ENCODE data around the gene PSMD7. TPM values are rescaled to one million over a fixed set of nuclear protein-coding genes. Genes with fewer than 3 reads are reported as not detected.

The PSMD7 gene
- total RNA-seq, 2 donors from 2014 or later, result 128 to 137 TPM

DNA sequence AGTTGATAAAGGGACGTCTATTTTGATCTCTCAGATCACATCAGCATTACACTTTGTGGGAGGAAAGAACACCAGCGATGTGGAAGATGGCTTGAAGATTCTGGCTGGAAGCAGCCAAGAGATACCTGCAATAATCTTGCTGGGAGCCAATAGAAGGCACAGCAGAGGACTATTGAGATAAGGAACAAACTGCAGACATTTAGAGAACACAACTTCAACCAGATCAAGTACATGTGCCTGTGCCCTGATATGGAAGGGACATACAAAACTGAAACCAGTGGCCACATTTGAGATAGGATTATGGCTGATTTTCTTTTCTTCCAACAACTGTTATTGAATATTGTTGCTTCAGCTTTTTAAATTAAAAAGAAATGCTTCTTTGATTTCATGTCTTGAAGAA is 18.6 kb upstream of the PSMD7 start:
- Mint-ChIP-seq H3K4me1 (peaks cover 14% of the 10 kb centered on the region), H3K27me3 (ENCODE audit: insufficient read depth) (peaks cover 7% of the 10 kb centered on the region), H3K36me3 (ENCODE audit: low read depth) (peaks cover 6% of the 10 kb centered on the region), H3K27ac (no peak overlapping the region), H3K9me3 (peaks cover 9% of the 10 kb centered on the region), H3K4me3 (no peak overlapping the region)
- Histone ChIP-seq H3K4me1 (ENCODE audit: control insufficient read depth, insufficient read depth, low read length) (peaks cover 5% of the 10 kb centered on the region), H3K36me3 (ENCODE audit: control insufficient read depth, insufficient read depth, low read length) (no peaks in the 10 kb centered on the region), H3K27me3 (ENCODE audit: control insufficient read depth, insufficient read depth, low read length, poor library complexity, severe bottlenecking) (no peaks in the 10 kb centered on the region), H3K27ac (ENCODE audit: low read depth, low read length) (no peak overlapping the region), H3K9me3 (ENCODE audit: control insufficient read depth, low read length) (peaks cover 6% of the 10 kb centered on the region), H3K4me3 (ENCODE audit: low read length) (no peak overlapping the region), H3K9ac (ENCODE audit: extremely low read depth, low read length, poor library complexity, severe bottlenecking) (no peak overlapping the region)
- DNase-seq, result no peak
- WGBS, 2 experiments (ENCODE audit: insufficient coverage in 1 of 2, insufficient read length in 1 of 2), result 76% methylated on average over 2 of the region's 2 CpGs; no CpG with 5 or more reads in 1 of the 2 experiments
- TF ChIP-seq, protein P1, sequence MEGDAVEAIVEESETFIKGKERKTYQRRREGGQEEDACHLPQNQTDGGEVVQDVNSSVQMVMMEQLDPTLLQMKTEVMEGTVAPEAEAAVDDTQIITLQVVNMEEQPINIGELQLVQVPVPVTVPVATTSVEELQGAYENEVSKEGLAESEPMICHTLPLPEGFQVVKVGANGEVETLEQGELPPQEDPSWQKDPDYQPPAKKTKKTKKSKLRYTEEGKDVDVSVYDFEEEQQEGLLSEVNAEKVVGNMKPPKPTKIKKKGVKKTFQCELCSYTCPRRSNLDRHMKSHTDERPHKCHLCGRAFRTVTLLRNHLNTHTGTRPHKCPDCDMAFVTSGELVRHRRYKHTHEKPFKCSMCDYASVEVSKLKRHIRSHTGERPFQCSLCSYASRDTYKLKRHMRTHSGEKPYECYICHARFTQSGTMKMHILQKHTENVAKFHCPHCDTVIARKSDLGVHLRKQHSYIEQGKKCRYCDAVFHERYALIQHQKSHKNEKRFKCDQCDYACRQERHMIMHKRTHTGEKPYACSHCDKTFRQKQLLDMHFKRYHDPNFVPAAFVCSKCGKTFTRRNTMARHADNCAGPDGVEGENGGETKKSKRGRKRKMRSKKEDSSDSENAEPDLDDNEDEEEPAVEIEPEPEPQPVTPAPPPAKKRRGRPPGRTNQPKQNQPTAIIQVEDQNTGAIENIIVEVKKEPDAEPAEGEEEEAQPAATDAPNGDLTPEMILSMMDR (conservative IDR thresholded peaks at IDR 0.05), result no peak

DNA sequence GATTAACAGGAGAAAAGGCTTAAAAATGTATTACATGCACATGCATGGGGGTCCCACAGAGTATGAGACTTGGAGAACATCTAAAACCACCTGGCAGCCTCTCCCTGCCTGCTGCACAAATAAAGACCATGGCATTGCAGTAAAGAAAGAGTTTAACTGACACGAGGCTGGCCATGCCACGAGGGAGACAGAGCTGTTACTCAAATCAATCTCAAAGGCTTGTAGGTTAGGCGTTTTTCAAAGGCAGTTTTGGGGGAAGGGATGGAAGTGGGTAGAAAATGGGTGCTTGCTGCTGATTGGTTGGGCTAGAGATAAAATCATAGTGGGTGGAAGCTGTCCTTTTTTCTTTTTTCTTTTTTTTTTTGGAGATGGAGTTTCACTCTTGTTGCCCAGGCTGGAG is 17.3 kb upstream of the PSMD7 start:
- H3K36me3 ChIP-seq (ENCODE audit: control insufficient read depth, insufficient read depth, low read length), result no peaks in the 10 kb centered on the region
- 94% methylated on average over 3 of the region's 3 CpGs; no CpG with 5 or more reads in 1 of the 2 experiments for WGBS, 2 experiments (ENCODE audit: insufficient coverage in 1 of 2, insufficient read length in 1 of 2)
- H3K27ac Mint-ChIP-seq, result no peak overlapping the region

DNA sequence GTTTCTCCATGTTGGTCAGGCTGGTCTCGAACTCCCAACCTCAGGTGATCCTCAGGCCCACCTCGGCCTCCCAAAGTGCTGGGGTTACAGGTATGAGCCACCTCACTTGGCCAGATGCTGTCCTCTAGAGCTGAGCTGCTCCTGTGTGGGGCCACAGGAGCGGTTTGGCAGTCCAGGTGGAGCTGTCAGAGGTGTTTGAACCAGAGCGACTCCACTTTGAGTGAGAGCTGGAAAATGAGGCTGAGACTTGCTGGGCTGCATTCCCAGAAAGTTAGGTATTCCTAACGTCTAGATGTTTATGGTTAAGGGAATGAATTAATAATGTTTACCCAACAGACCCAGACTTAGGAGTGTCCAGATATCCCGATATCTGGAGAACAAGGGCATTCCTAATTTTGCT is 16.8 kb upstream of the PSMD7 start:
- WGBS, 2 experiments (ENCODE audit: insufficient coverage in 1 of 2, insufficient read length in 1 of 2), result 89 to 94% methylated on average over 3 to 5 of the region's 6 CpGs
- TF ChIP-seq, protein P1 (conservative IDR thresholded peaks at IDR 0.05), result no peak

More for the DNA sequence above, 17.3 kb upstream of the PSMD7 start:
- Histone ChIP-seq H3K9ac (ENCODE audit: extremely low read depth, low read length, poor library complexity, severe bottlenecking) (no peak overlapping the region), H3K27me3 (ENCODE audit: control insufficient read depth, insufficient read depth, low read length, poor library complexity, severe bottlenecking) (no peaks in the 10 kb centered on the region), H3K27ac (ENCODE audit: low read depth, low read length) (no peak overlapping the region), H3K4me3 (ENCODE audit: low read length) (no peak overlapping the region), H3K9me3 (ENCODE audit: control insufficient read depth, low read length) (peaks cover 15% of the 10 kb centered on the region), H3K4me1 (ENCODE audit: control insufficient read depth, insufficient read depth, low read length) (peaks cover 5% of the 10 kb centered on the region)
- TF ChIP-seq, protein P1 (conservative IDR thresholded peaks at IDR 0.05), result no peak
- no peak for DNase-seq
- Mint-ChIP-seq H3K4me3 (no peak overlapping the region), H3K36me3 (ENCODE audit: low read depth) (peaks cover 6% of the 10 kb centered on the region), H3K27me3 (ENCODE audit: insufficient read depth) (peaks cover 7% of the 10 kb centered on the region), H3K4me1 (peaks cover 16% of the 10 kb centered on the region), H3K9me3 (peaks cover 13% of the 10 kb centered on the region)

More for the DNA sequence above, 16.8 kb upstream of the PSMD7 start:
- Mint-ChIP-seq H3K9me3 (peaks cover 15% of the 10 kb centered on the region), H3K36me3 (ENCODE audit: low read depth) (peaks cover 6% of the 10 kb centered on the region), H3K4me3 (no peak overlapping the region), H3K27me3 (ENCODE audit: insufficient read depth) (peaks cover 9% of the 10 kb centered on the region), H3K27ac (no peak overlapping the region), H3K4me1 (peaks cover 16% of the 10 kb centered on the region)
- Histone ChIP-seq H3K4me3 (ENCODE audit: low read length) (no peak overlapping the region), H3K4me1 (ENCODE audit: control insufficient read depth, insufficient read depth, low read length) (peaks cover 5% of the 10 kb centered on the region), H3K9ac (ENCODE audit: extremely low read depth, low read length, poor library complexity, severe bottlenecking) (no peak overlapping the region), H3K9me3 (ENCODE audit: control insufficient read depth, low read length) (peaks cover 15% of the 10 kb centered on the region), H3K27ac (ENCODE audit: low read depth, low read length) (no peak overlapping the region), H3K27me3 (ENCODE audit: control insufficient read depth, insufficient read depth, low read length, poor library complexity, severe bottlenecking) (no peaks in the 10 kb centered on the region), H3K36me3 (ENCODE audit: control insufficient read depth, insufficient read depth, low read length) (no peaks in the 10 kb centered on the region)
- no peak for DNase-seq
